Esophagus (tissue), 2 donors: ENCODE measurements around the gene PPP3CA. TPM values are rescaled to one million over a fixed set of nuclear protein-coding genes. Genes with fewer than 3 reads are reported as not detected.

ENCODE experiments used
- H3K27ac ChIP-seq, 2 donors: one replicate each; pipeline ENCODE4 v1.5.1; 2013; ENCODE audit warnings: low read depth in 2 of 2, mild to moderate bottlenecking in 2 of 2, inconsistent platforms in 1 of 2, low read length in 1 of 2, moderate library complexity in 1 of 2
- H3K27me3 ChIP-seq, 2 donors: one replicate each; pipeline ENCODE4 v1.6.1; 2013; ENCODE audit warnings: low read length in 2 of 2, control low read depth in 1 of 2, mild to moderate bottlenecking in 1 of 2; ENCODE audit not compliant: insufficient read depth in 2 of 2, control insufficient read depth in 1 of 2
- H3K36me3 ChIP-seq, 2 donors: one replicate each; pipeline ENCODE4 v1.6.1; 2013; ENCODE audit warnings: low read length in 1 of 2; ENCODE audit not compliant: control insufficient read depth in 2 of 2, insufficient read depth in 2 of 2
- H3K4me1 ChIP-seq, 2 donors: one replicate each; pipeline ENCODE4 v1.6.1; 2013; ENCODE audit warnings: low read length in 1 of 2; ENCODE audit not compliant: control insufficient read depth in 2 of 2, insufficient read depth in 2 of 2
- H3K4me3 ChIP-seq, 2 donors: one replicate each; pipeline ENCODE4 v1.5.1; 2013; ENCODE audit warnings: low read length in 2 of 2, mild to moderate bottlenecking in 2 of 2, low read depth in 1 of 2, moderate library complexity in 1 of 2
- H3K9me3 ChIP-seq, 2 donors: one replicate each; pipeline ENCODE4 v1.6.1; 2013; ENCODE audit warnings: mild to moderate bottlenecking in 2 of 2, low read depth in 1 of 2, low read length in 1 of 2, moderate library complexity in 1 of 2; ENCODE audit not compliant: control insufficient read depth in 2 of 2, insufficient read depth in 1 of 2
- WGBS, 2 donors: extraction: QIAGEN DNeasy Blood & Tissue Kit; methylation state at CpG; one replicate each; pipeline ENCODE4 v1.1.7; 2013; 5-methylcytosine and 5-hydroxymethylcytosine counted together
- polyA plus RNA-seq, 2 donors: library from polyadenylated mRNA; stranded (reverse); fragments of 200-250 nt; gene quantifications; one replicate each; pipeline ENCODE4 v1.2.3, GENCODE V29; 2013
- donor health status: healthy with polysubstance abuse.
- donor health status: Bipolar disorder and iron deficiency.

The PPP3CA gene
- polyA plus RNA-seq, 2 donors, result 5.2 to 5.8 TPM

- Histone ChIP-seq H3K4me3 (no peak overlapping the region), H3K36me3 (no peaks in the 10 kb centered on the region), H3K9me3 (no peaks in the 10 kb centered on the region), H3K27me3 (no peaks in the 10 kb centered on the region), H3K27ac (no peak overlapping the region), H3K4me1 (peaks cover 0 to 2% of the 10 kb centered on the region in 2 donors)
- WGBS, 2 donors, result 87 to 94% methylated on average over 2 of the region's 2 CpGs
Observed at GRCh38 chr4:101283434-101283833, 63.9 kb downstream of the PPP3CA start.

- no peaks in the 10 kb centered on the region for H3K4me1 ChIP-seq
- no peaks in the 10 kb centered on the region for H3K9me3 ChIP-seq
- H3K27me3 ChIP-seq, result no peaks in the 10 kb centered on the region
- H3K27ac ChIP-seq, result no peak overlapping the region
- WGBS, 2 donors, result 78 to 88% methylated on average over 4 of the region's 4 CpGs
- H3K4me3 ChIP-seq, result no peak overlapping the region
- no peaks in the 10 kb centered on the region for H3K36me3 ChIP-seq
Observed at GRCh38 chr4:101282076-101282844, 65.1 kb downstream of the PPP3CA start.

GRCh38 chr4:101280866-101281600 is 66.3 kb downstream of the PPP3CA start:
- Histone ChIP-seq H3K27me3 (no peaks in the 10 kb centered on the region), H3K4me3 (no peak overlapping the region), H3K27ac (no peak overlapping the region), H3K9me3 (no peaks in the 10 kb centered on the region), H3K36me3 (no peaks in the 10 kb centered on the region), H3K4me1 (no peaks in the 10 kb centered on the region)
- WGBS, 2 donors, result 84 to 87% methylated on average over 3 of the region's 3 CpGs

- Histone ChIP-seq H3K36me3 (no peaks in the 10 kb centered on the region), H3K9me3 (no peaks in the 10 kb centered on the region), H3K27me3 (no peaks in the 10 kb centered on the region), H3K4me1 (no peaks in the 10 kb centered on the region), H3K4me3 (no peak overlapping the region), H3K27ac (no peak overlapping the region)
- 55 to 64% methylated on average over 3 of the region's 3 CpGs for WGBS, 2 donors
Observed at GRCh38 chr4:101279377-101279871, 67.9 kb downstream of the PPP3CA start.

- 0 to 47% methylated on average over 1 of the region's 1 CpG for WGBS, 2 donors
- Histone ChIP-seq H3K4me3 (no peak overlapping the region), H3K27ac (no peak overlapping the region), H3K4me1 (no peaks in the 10 kb centered on the region), H3K27me3 (no peaks in the 10 kb centered on the region), H3K9me3 (no peaks in the 10 kb centered on the region), H3K36me3 (no peaks in the 10 kb centered on the region)
Observed at GRCh38 chr4:101277671-101278070, 69.7 kb downstream of the PPP3CA start.

- Histone ChIP-seq H3K36me3 (no peaks in the 10 kb centered on the region), H3K4me1 (no peaks in the 10 kb centered on the region), H3K27me3 (no peaks in the 10 kb centered on the region), H3K9me3 (no peaks in the 10 kb centered on the region), H3K27ac (no peak overlapping the region), H3K4me3 (no peak overlapping the region)
- 84 to 86% methylated on average over 3 of the region's 3 CpGs for WGBS, 2 donors
Observed at GRCh38 chr4:101276661-101277060, 70.7 kb downstream of the PPP3CA start.

GRCh38 chr4:101274888-101275752 is 72.2 kb downstream of the PPP3CA start:
- H3K27me3 ChIP-seq, result no peaks in the 10 kb centered on the region
- 64 to 80% methylated on average over 7 of the region's 7 CpGs for WGBS, 2 donors
- no peaks in the 10 kb centered on the region for H3K9me3 ChIP-seq
- no peak overlapping the region for H3K4me3 ChIP-seq
- H3K27ac ChIP-seq, result no peak overlapping the region
- no peaks in the 10 kb centered on the region for H3K36me3 ChIP-seq
- H3K4me1 ChIP-seq, result no peaks in the 10 kb centered on the region

- Histone ChIP-seq H3K27ac (no peak overlapping the region), H3K27me3 (no peaks in the 10 kb centered on the region), H3K4me1 (no peaks in the 10 kb centered on the region), H3K36me3 (no peaks in the 10 kb centered on the region), H3K9me3 (no peaks in the 10 kb centered on the region), H3K4me3 (no peak overlapping the region)
- 51 to 63% methylated on average over 2 of the region's 2 CpGs for WGBS, 2 donors
Observed at GRCh38 chr4:101271516-101271915, 75.8 kb downstream of the PPP3CA start.

GRCh38 chr4:101269682-101270081 is 77.6 kb downstream of the PPP3CA start:
- Histone ChIP-seq H3K27ac (no peak overlapping the region), H3K9me3 (no peaks in the 10 kb centered on the region), H3K36me3 (no peaks in the 10 kb centered on the region), H3K4me1 (no peaks in the 10 kb centered on the region), H3K4me3 (no peak overlapping the region), H3K27me3 (no peaks in the 10 kb centered on the region)
- WGBS, 2 donors, result 88 to 95% methylated on average over 1 of the region's 1 CpG
